Ovary (tissue), 9 donors: ENCODE results near the gene IMPDH2. TPM values are rescaled to one million over a fixed set of nuclear protein-coding genes. Genes with fewer than 3 reads are reported as not detected.
A peak's percentile ranks its signal among the peaks of the same experiment; 100 is the strongest.

ENCODE experiments used
- DNase-seq, 5 donors: peaks; one replicate each; pipeline ENCODE4 v3.0.0-alpha.2; 2019 to 2020
- H3K27ac ChIP-seq, 2 donors: fragments of 200-600 bp; one replicate each; pipeline versions ENCODE4 v1.5.1 to v1.8.0; 2019 to 2022
- H3K27me3 ChIP-seq: fragments of 200-600 bp; one replicate; pipeline ENCODE4 v1.8.0; 2022
- H3K36me3 ChIP-seq: fragments of 200-600 bp; sonication (generic); one replicate; pipeline ENCODE4 v1.5.1; 2019
- H3K4me1 ChIP-seq: one replicate; pipeline ENCODE4 v1.8.1; 2013; ENCODE audit warnings: mild to moderate bottlenecking, moderate library complexity; ENCODE audit not compliant: insufficient read depth
- H3K4me3 ChIP-seq: fragments of 200-600 bp; sonication (generic); one replicate; pipeline ENCODE4 v1.5.1; 2017
- H3K9me3 ChIP-seq, 2 donors: fragments of 200-600 bp in 1 of 2; sonication (generic) in 1 of 2; one replicate each; pipeline versions ENCODE4 v1.5.1 to v1.8.1; 2013 to 2019; ENCODE audit warnings: mild to moderate bottlenecking in 1 of 2, moderate library complexity in 1 of 2
- CTCF ChIP-seq, 3 donors: fragments of 450-650 bp in 2 of 3; fragments of 200-600 bp in 1 of 3; IDR thresholded peaks; one replicate each; pipeline versions ENCODE4 v1.5.1 to v1.8.0; 2016 to 2022; ENCODE audit warnings: antibody characterized with exemption in 3 of 3, mild to moderate bottlenecking in 1 of 3
- EP300 ChIP-seq: sonication (generic); formaldehyde crosslinking; IDR thresholded peaks from one replicate; pipeline ENCODE4 v1.6.1; 2017; ENCODE audit warnings: antibody characterized with exemption
- POLR2A ChIP-seq: fragments of 450-650 bp; IDR thresholded peaks from one replicate; pipeline ENCODE4 v1.6.1; 2017; ENCODE audit warnings: antibody characterized with exemption, mild to moderate bottlenecking, moderate library complexity
- WGBS, 3 donors: extraction: QIAGEN DNeasy Blood & Tissue Kit in 1 of 3; methylation state at CpG; one replicate each; pipeline versions ENCODE4 v1.1.5 to v1.1.7; 2013 to 2017; 5-methylcytosine and 5-hydroxymethylcytosine counted together
- intact Hi-C, 4 donors: fragments of 100-400 bp; cut with DNase I; formaldehyde crosslinking; loops; one replicate each; pipeline versions ENCODE4 v1.11.0 to v1.15.1; 2022 to 2023
- polyA plus RNA-seq, 2 donors: library from polyadenylated mRNA; stranded (reverse); fragments of 200-250 nt in 1 of 2; fragments of 350-450 nt in 1 of 2; fragmentation: Illumina TruSeq in 1 of 2; extraction: RNeasy Lipid Tissue Mini Kit (QIAGEN cat#74804) in 1 of 2; gene quantifications; one replicate each; pipeline ENCODE4 v1.2.3, GENCODE V29; 2013 to 2014
- total RNA-seq, 7 donors: library from RNA; depleted of rRNA in 2 of 7; stranded (reverse); fragments of >200 nt in 2 of 7; fragmentation: NEBNext Ultra II Directional in 3 of 7; extraction: Animal tissue kit (Norgen Biotek cat#: 25700) in 3 of 7; gene quantifications; one replicate each; pipeline versions ENCODE4 v1.1.0 to v1.2.4, GENCODE V29; 2016 to 2023
- donor health status: DM: no; HTN: no; CAD: no; lungs with moderate emphysema.
- donor health status: DM: no; HTN: no; CAD: no.
- donor health status: Bipolar disorder and iron deficiency.
- donor health status: DM: yes; HTN: yes; CAD: no.
- donor health status: DM: no; HTN: no; CAD: no.
- donor health status: DM: yes; HTN: yes; CAD: no.

IMPDH2 gene
- total and polyA plus RNA-seq, 9 donors: 264 to 523 (median 381) TPM

- Histone ChIP-seq H3K27me3 (no peaks in the 10 kb centered on the region), H3K36me3 (no peaks in the 10 kb centered on the region), H3K4me3 (no peak overlapping the region), H3K27ac (peak overlapping the region in 1 of 2 donors; percentile 95), H3K4me1 (peaks cover 3% of the 10 kb centered on the region), H3K9me3 (no peaks in the 10 kb centered on the region)
- WGBS, 3 donors: 62 to 69% (median 67%) methylated on average over 5 of the region's 5 CpGs
- TF ChIP-seq EP300 (no peak), CTCF (IDR thresholded peaks at IDR 0.05) (no peak), POLR2A (no peak)
- DNase-seq: no peak
- intact Hi-C loops: loop anchor here in 2 of 4 donors (2.0 to 10.0 kb wide), 2 partner anchors 15 to 453 kb away; partner anchors contain the start of gene WDR6 (in 1 of the 2)
These were observed 37.2 kb downstream of the IMPDH2 start for GRCh38 chr3:48991851-48992545.

GRCh38 chr3:48990636-48991469 is 38.3 kb downstream of the IMPDH2 start:
- H3K27me3 ChIP-seq: no peaks in the 10 kb centered on the region
- TF ChIP-seq POLR2A: peak; percentile 1
- no peak for TF ChIP-seq EP300
- no peak for TF ChIP-seq CTCF (IDR thresholded peaks at IDR 0.05)
- peak in 2 of 5 donors; percentile 50 to 55 for DNase-seq
- H3K4me1 ChIP-seq: peaks cover 3% of the 10 kb centered on the region
- WGBS, 3 donors: 1 to 4% (median 3%) methylated on average over 36 to 40 of the region's 40 CpGs
- peak overlapping the region; percentile 95 to 96 for H3K27ac ChIP-seq
- no peaks in the 10 kb centered on the region for H3K9me3 ChIP-seq
- H3K4me3 ChIP-seq: peak overlapping the region; percentile 68
- H3K36me3 ChIP-seq: no peaks in the 10 kb centered on the region
- intact Hi-C loops: loop anchor here in 2 of 4 donors (2.0 to 10.0 kb wide), 2 partner anchors 16 to 454 kb away; partner anchors contain the start of gene WDR6 (in 1 of the 2)

- peak within 1 kb of the TSS; percentile 95 to 96 for H3K27ac ChIP-seq
- H3K36me3 ChIP-seq: no peaks in the 10 kb centered on the region
- H3K4me1 ChIP-seq: peaks cover 3% of the 10 kb centered on the region
- TF ChIP-seq POLR2A (peak; percentile 74), EP300 (no peak), CTCF (IDR thresholded peaks at IDR 0.05) (peak; percentile 16 to 73 (median 63))
- 0 to 1% (median 0%) methylated on average over 50 to 91 of the region's 91 CpGs for WGBS, 3 donors
- H3K9me3 ChIP-seq: no peaks in the 10 kb centered on the region
- peak; percentile 92 to 95 (median 93) for DNase-seq
- intact Hi-C loops: loop anchor here in 3 of 4 donors (2.0 to 10.0 kb wide), 4 partner anchors 17 to 457 kb away; partner anchors contain the start of genes QRICH1 (in 1 of the 3) and WDR6 (in 1 of the 3)
- no peaks in the 10 kb centered on the region for H3K27me3 ChIP-seq
- H3K4me3 ChIP-seq: peak within 1 kb of the TSS; percentile 68
These were observed 39.2 kb downstream of the IMPDH2 start, which contains the start of gene P4HTM for GRCh38 chr3:48989796-48990635. P4HTM (plus strand) TSS chr3:48990241; CDS start chr3:48990257, 16 bp downstream.
